PC-9 (cell line): Measurements from ENCODE around the gene FXYD3. TPM values are rescaled to one million over a fixed set of nuclear protein-coding genes. Genes with fewer than 3 reads are reported as not detected.

Experiments
- BruUV-seq: library from RNA; stranded (reverse); fragments of 400-500 nt; replicated peaks from 2 replicates; lab custom pipeline; 2021; lab: Mats Ljungman, UMichigan
- CTCF ChIA-PET: fragments of 300-600 bp; sonication (Branson Sonifier 250); formaldehyde crosslinking; loops from one replicate; lab custom pipeline; 2022; ENCODE audit warnings: antibody characterized with exemption; lab: Charles Lee
- POLR2A ChIA-PET: fragments of 300-600 bp; sonication (Branson Sonifier 250); formaldehyde crosslinking; loops from one replicate; lab custom pipeline; 2022; ENCODE audit warnings: antibody characterized with exemption; ENCODE audit not compliant: unreplicated experiment; lab: Charles Lee
- DNase-seq, 2 experiments: peaks; one replicate each; pipeline versions ENCODE4 v3.0.0 to v3.0.0-alpha.2; 2015 to 2022; ENCODE audit warnings: mixed read lengths in 1 of 2
- H2AFZ ChIP-seq: fragments of 200-600 bp; sonication (generic); 2 replicates; pipeline ENCODE4 v1.8.1; 2017; ENCODE audit warnings: antibody characterized with exemption
- H3F3A ChIP-seq: fragments of 200-600 bp; sonication (generic); 2 replicates; pipeline ENCODE4 v1.8.1; 2017; ENCODE audit warnings: antibody characterized with exemption, mild to moderate bottlenecking, low read depth; ENCODE audit not compliant: insufficient read depth
- H3K27ac ChIP-seq: fragments of 200-600 bp; sonication (generic); 2 replicates; pipeline ENCODE4 v1.6.1; 2016; ENCODE audit warnings: mixed run types
- H3K27me3 ChIP-seq: fragments of 200-600 bp; sonication (generic); 2 replicates; pipeline ENCODE4 v1.6.1; 2016; ENCODE audit warnings: low read depth, mixed run types; ENCODE audit not compliant: insufficient read depth
- H3K36me3 ChIP-seq: fragments of 200-600 bp; sonication (generic); 2 replicates; pipeline ENCODE4 v1.6.1; 2016; ENCODE audit warnings: low read depth, mixed run types
- H3K4me1 ChIP-seq: fragments of 200-600 bp; sonication (generic); replicated peaks from 2 replicates; pipeline ENCODE4 v1.6.1; 2016; ENCODE audit warnings: mixed run types; ENCODE audit not compliant: insufficient read depth
- H3K4me2 ChIP-seq: fragments of 200-600 bp; sonication (generic); 2 replicates; pipeline ENCODE4 v1.6.1; 2017; ENCODE audit warnings: mixed run types
- H3K4me3 ChIP-seq: fragments of 200-600 bp; sonication (generic); 2 replicates; pipeline ENCODE4 v1.6.1; 2016; ENCODE audit warnings: mixed run types
- H3K79me2 ChIP-seq: fragments of 200-600 bp; sonication (generic); 2 replicates; pipeline ENCODE4 v1.6.1; 2017; ENCODE audit warnings: low read depth, mixed run types
- H3K9me2 ChIP-seq: fragments of 200-600 bp; sonication (generic); 2 replicates; pipeline ENCODE4 v1.8.1; 2017; ENCODE audit warnings: mild to moderate bottlenecking; ENCODE audit not compliant: insufficient read depth
- H3K9me3 ChIP-seq: fragments of 200-600 bp; sonication (generic); 2 replicates; pipeline ENCODE4 v1.8.1; 2016; ENCODE audit warnings: low read depth; ENCODE audit not compliant: insufficient read depth
- H4K20me1 ChIP-seq: fragments of 200-600 bp; sonication (generic); 2 replicates; pipeline ENCODE4 v1.8.1; 2017; ENCODE audit not compliant: insufficient read depth
- EZH2 ChIP-seq: fragments of 200-600 bp; sonication (generic); IDR thresholded peaks from 2 replicates; pipeline ENCODE4 v1.8.0; 2017; ENCODE audit warnings: antibody characterized with exemption, low read depth
- intact Hi-C: fragments of 100-400 bp; cut with micrococcal nuclease; formaldehyde crosslinking; loops from one replicate; pipeline ENCODE4 v1.10.0; 2022; ENCODE audit not compliant: unreplicated experiment
- total RNA-seq: library from RNA; stranded (reverse); gene quantifications from 2 replicates; pipeline ENCODE4 v1.2.3, GENCODE V29; 2021
- TF ChIP-seq, protein P1 (sequence below): fragments of 200-600 bp; sonication (generic); conservative IDR thresholded peaks from 2 replicates; pipeline ENCODE4 v1.6.1; 2017; ENCODE audit warnings: mixed run types, antibody characterized with exemption, mild to moderate bottlenecking, moderate library complexity

Gene FXYD3
- total RNA-seq, 1 experiment from 2014 or later = 287 TPM

- Histone ChIP-seq H3K79me2 (no peaks in the 10 kb centered on the region), H3K9me2 (no peaks in the 10 kb centered on the region), H2AFZ (no peak within 1 kb of the TSS), H3K27ac (no peak within 1 kb of the TSS), H4K20me1 (no peaks in the 10 kb centered on the region), H3K27me3 (no peaks in the 10 kb centered on the region), H3F3A (no peaks in the 10 kb centered on the region), H3K4me1 (peaks cover 8% of the 10 kb centered on the region; the same call in 1 of the 2 replicates), H3K9me3 (no peaks in the 10 kb centered on the region; the same call in 1 of the 2 replicates), H3K36me3 (no peaks in the 10 kb centered on the region), H3K4me2 (no peak within 1 kb of the TSS), H3K4me3 (no peak within 1 kb of the TSS)
- POLR2A ChIA-PET = no interaction called here
- BruUV-seq = no TSS peak
- no peak for TF ChIP-seq EZH2
- TF ChIP-seq, protein P1, sequence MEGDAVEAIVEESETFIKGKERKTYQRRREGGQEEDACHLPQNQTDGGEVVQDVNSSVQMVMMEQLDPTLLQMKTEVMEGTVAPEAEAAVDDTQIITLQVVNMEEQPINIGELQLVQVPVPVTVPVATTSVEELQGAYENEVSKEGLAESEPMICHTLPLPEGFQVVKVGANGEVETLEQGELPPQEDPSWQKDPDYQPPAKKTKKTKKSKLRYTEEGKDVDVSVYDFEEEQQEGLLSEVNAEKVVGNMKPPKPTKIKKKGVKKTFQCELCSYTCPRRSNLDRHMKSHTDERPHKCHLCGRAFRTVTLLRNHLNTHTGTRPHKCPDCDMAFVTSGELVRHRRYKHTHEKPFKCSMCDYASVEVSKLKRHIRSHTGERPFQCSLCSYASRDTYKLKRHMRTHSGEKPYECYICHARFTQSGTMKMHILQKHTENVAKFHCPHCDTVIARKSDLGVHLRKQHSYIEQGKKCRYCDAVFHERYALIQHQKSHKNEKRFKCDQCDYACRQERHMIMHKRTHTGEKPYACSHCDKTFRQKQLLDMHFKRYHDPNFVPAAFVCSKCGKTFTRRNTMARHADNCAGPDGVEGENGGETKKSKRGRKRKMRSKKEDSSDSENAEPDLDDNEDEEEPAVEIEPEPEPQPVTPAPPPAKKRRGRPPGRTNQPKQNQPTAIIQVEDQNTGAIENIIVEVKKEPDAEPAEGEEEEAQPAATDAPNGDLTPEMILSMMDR = no peak
- CTCF ChIA-PET = no interaction called here
- DNase-seq = no peak
- intact Hi-C loops = loop anchor here (1.0 kb wide), 2 partner anchors 20 to 67 kb away; no protein-coding TSS in a partner anchor
Observed at GRCh38 chr19:35134601-35135242, 19.1 kb downstream of the FXYD3 start, which contains the start of gene LGI4. LGI4 (minus strand) TSS chr19:35135059; CDS start chr19:35134680, 379 bp downstream.

GRCh38 chr19:35135389-35135909 lies 19.8 kb downstream of the FXYD3 start:
- no peak overlapping the region for H2AFZ ChIP-seq
- ChIA-PET CTCF (interaction anchor here (0.6 to 1.0 kb wide), 2 partner anchors 18 to 21 kb away, joined by 3 to 4 read pairs; no protein-coding TSS in a partner anchor), POLR2A (no interaction called here)
- peak in 1 of 2 experiments; percentile 71 for DNase-seq
- peaks cover 8% of the 10 kb centered on the region; the same call in 1 of the 2 replicates for H3K4me1 ChIP-seq
- H3K36me3 ChIP-seq = no peaks in the 10 kb centered on the region
- intact Hi-C loops = loop anchor here (1.0 kb wide), 2 partner anchors 21 to 68 kb away; no protein-coding TSS in a partner anchor
- no peak overlapping the region for H3K4me3 ChIP-seq
- no peak overlapping the region for H3K27ac ChIP-seq
- TF ChIP-seq, protein P1 = peak; percentile 93
- TF ChIP-seq EZH2 = no peak
- H4K20me1 ChIP-seq = no peaks in the 10 kb centered on the region
- H3K9me2 ChIP-seq = no peaks in the 10 kb centered on the region
- H3K9me3 ChIP-seq = no peaks in the 10 kb centered on the region; the same call in 1 of the 2 replicates
- H3F3A ChIP-seq = peaks cover under 1% of the 10 kb centered on the region; the same call in 1 of the 2 replicates
- no peaks in the 10 kb centered on the region for H3K79me2 ChIP-seq
- no peaks in the 10 kb centered on the region for H3K27me3 ChIP-seq
- no TSS peak for BruUV-seq
- no peak overlapping the region for H3K4me2 ChIP-seq

- H3K4me3 ChIP-seq = no peak overlapping the region
- no peaks in the 10 kb centered on the region for H3K9me2 ChIP-seq
- H2AFZ ChIP-seq = no peak overlapping the region
- intact Hi-C loops = no loop called here
- POLR2A ChIA-PET = no interaction called here
- TF ChIP-seq EZH2 = no peak
- CTCF ChIA-PET = interaction anchor here (0.6 to 1.0 kb wide), 2 partner anchors 18 to 22 kb away, joined by 3 to 4 read pairs; no protein-coding TSS in a partner anchor
- H3K4me2 ChIP-seq = no peak overlapping the region
- H3K27me3 ChIP-seq = no peaks in the 10 kb centered on the region
- no peaks in the 10 kb centered on the region; the same call in 1 of the 2 replicates for H3K9me3 ChIP-seq
- H3F3A ChIP-seq = peaks cover 5% of the 10 kb centered on the region; the same call in 1 of the 2 replicates
- no peak for DNase-seq
- peaks cover 8% of the 10 kb centered on the region; the same call in 1 of the 2 replicates for H3K4me1 ChIP-seq
- no peaks in the 10 kb centered on the region for H4K20me1 ChIP-seq
- H3K79me2 ChIP-seq = no peaks in the 10 kb centered on the region
- BruUV-seq = no TSS peak
- H3K36me3 ChIP-seq = no peaks in the 10 kb centered on the region
- H3K27ac ChIP-seq = no peak overlapping the region
Observed at GRCh38 chr19:35136231-35136630, 20.6 kb downstream of the FXYD3 start.
